Parathyroid adenoma (tissue), 2 donors: ENCODE results near the gene SP2.

Experiments used
- H2AFZ ChIP-seq: fragments of 300-600 bp; sonication (generic); one replicate; pipeline ENCODE4 v1.7.0; 2017; ENCODE audit warnings: antibody characterized with exemption, mild to moderate bottlenecking
- H3K27ac ChIP-seq: fragments of 300-600 bp; sonication (generic); one replicate; pipeline ENCODE4 v1.7.0; 2017
- H3K27me3 ChIP-seq: fragments of 300-600 bp; sonication (generic); one replicate; pipeline ENCODE4 v1.7.0; 2017; ENCODE audit warnings: low read length; ENCODE audit not compliant: control insufficient read depth, insufficient read depth
- H3K36me3 ChIP-seq: fragments of 300-600 bp; sonication (generic); one replicate; pipeline ENCODE4 v1.7.0; 2017; ENCODE audit warnings: low read length; ENCODE audit not compliant: control insufficient read depth, insufficient read depth
- H3K4me1 ChIP-seq: fragments of 300-600 bp; sonication (generic); one replicate; pipeline ENCODE4 v1.7.0; 2017; ENCODE audit warnings: control low read depth
- H3K4me2 ChIP-seq: fragments of 300-600 bp; sonication (generic); one replicate; pipeline ENCODE4 v1.7.0; 2017; ENCODE audit warnings: low read length
- H3K4me3 ChIP-seq: fragments of 300-600 bp; sonication (generic); one replicate; pipeline ENCODE4 v1.7.0; 2017; ENCODE audit warnings: low read depth, low read length
- H3K79me2 ChIP-seq: fragments of 300-600 bp; sonication (generic); one replicate; pipeline ENCODE4 v1.7.0; 2017; ENCODE audit warnings: control low read depth
- H3K9ac ChIP-seq: fragments of 300-600 bp; sonication (generic); one replicate; pipeline ENCODE4 v1.7.0; 2017; ENCODE audit warnings: mild to moderate bottlenecking
- H3K9me3 ChIP-seq: fragments of 300-600 bp; sonication (generic); one replicate; pipeline ENCODE4 v1.7.0; 2017; ENCODE audit warnings: low read length; ENCODE audit not compliant: control insufficient read depth
- CTCF ChIP-seq: fragments of 300-600 bp; sonication (generic); IDR thresholded peaks from one replicate; pipeline ENCODE4 v1.7.0; 2017; ENCODE audit warnings: antibody characterized with exemption, mild to moderate bottlenecking
- donor health status: primary hyperparathyroidism.

The SP2 gene

GRCh38 chr17:47955497-47956461 is 59.7 kb downstream of the SP2 start:
- no peak for TF ChIP-seq CTCF
- H3K79me2 ChIP-seq = no peaks in the 10 kb centered on the region
- no peaks in the 10 kb centered on the region for H3K27me3 ChIP-seq
- H3K9ac ChIP-seq = no peak overlapping the region
- no peaks in the 10 kb centered on the region for H3K9me3 ChIP-seq
- no peak overlapping the region for H3K4me3 ChIP-seq
- no peak overlapping the region for H3K4me2 ChIP-seq
- no peaks in the 10 kb centered on the region for H3K36me3 ChIP-seq
- no peak overlapping the region for H2AFZ ChIP-seq
- no peak overlapping the region for H3K27ac ChIP-seq
- H3K4me1 ChIP-seq = peaks cover 6% of the 10 kb centered on the region

GRCh38 chr17:47956791-47957590 is 61.0 kb downstream of the SP2 start:
- no peak overlapping the region for H3K4me3 ChIP-seq

GRCh38 chr17:47957591-47958490 is 61.8 kb downstream of the SP2 start, which contains the start of gene PRR15L:
Gene PRR15L, minus strand, starts transcription at chr17:47957883. Its CDS starts 4,649 bp downstream, at chr17:47953234.
- Histone ChIP-seq H3K36me3 (no peaks in the 10 kb centered on the region), H3K79me2 (no peaks in the 10 kb centered on the region), H3K4me2 (peak within 1 kb of the TSS; percentile 21), H3K27me3 (no peaks in the 10 kb centered on the region), H3K4me1 (peaks cover 6% of the 10 kb centered on the region), H3K9ac (no peak within 1 kb of the TSS), H3K27ac (no peak within 1 kb of the TSS), H3K9me3 (no peaks in the 10 kb centered on the region), H3K4me3 (no peak within 1 kb of the TSS), H2AFZ (peak within 1 kb of the TSS; percentile 50)
- no peak for TF ChIP-seq CTCF

More at GRCh38 chr17:47956791-47957590, 61.0 kb downstream of the SP2 start:
- Histone ChIP-seq H2AFZ (peak overlapping the region; percentile 50), H3K4me2 (peak overlapping the region; percentile 21), H3K9ac (no peak overlapping the region), H3K9me3 (no peaks in the 10 kb centered on the region), H3K36me3 (no peaks in the 10 kb centered on the region), H3K27me3 (no peaks in the 10 kb centered on the region), H3K79me2 (no peaks in the 10 kb centered on the region), H3K4me1 (peaks cover 6% of the 10 kb centered on the region), H3K27ac (no peak overlapping the region)
- TF ChIP-seq CTCF = no peak

- no peak overlapping the region for H2AFZ ChIP-seq
- no peak overlapping the region for H3K4me2 ChIP-seq
- H3K79me2 ChIP-seq = no peaks in the 10 kb centered on the region
- peaks cover 6% of the 10 kb centered on the region for H3K4me1 ChIP-seq
- no peak for TF ChIP-seq CTCF
- H3K27me3 ChIP-seq = no peaks in the 10 kb centered on the region
- no peaks in the 10 kb centered on the region for H3K9me3 ChIP-seq
- no peak overlapping the region for H3K27ac ChIP-seq
- no peak overlapping the region for H3K9ac ChIP-seq
- H3K4me3 ChIP-seq = no peak overlapping the region
- no peaks in the 10 kb centered on the region for H3K36me3 ChIP-seq
These were observed 64.0 kb downstream of the SP2 start for GRCh38 chr17:47959825-47960655.
